Liver (tissue), 3 donors: ENCODE results near the gene RAD51B.
A peak's percentile ranks its signal among the peaks of the same experiment; 100 is the strongest.

ENCODE experiments used
- GABPA ChIP-seq, 2 donors: IDR thresholded peaks in 1 of 2; conservative IDR thresholded peaks in 1 of 2; 2 replicates each; pipeline ENCODE4 v1.6.1; 2016; ENCODE audit warnings: antibody characterized with exemption in 2 of 2, mild to moderate bottlenecking in 1 of 2, moderate library complexity in 1 of 2
- TAF1 ChIP-seq: conservative IDR thresholded peaks from 2 replicates; pipeline ENCODE4 v1.6.1; 2016; ENCODE audit warnings: antibody characterized with exemption, mild to moderate bottlenecking
- TF ChIP-seq, protein P1 (sequence below): IDR thresholded peaks from 2 replicates; pipeline ENCODE4 v1.6.1; 2016; ENCODE audit warnings: antibody characterized with exemption
- TF ChIP-seq, protein P2 (sequence below): fragments of 150-350 bp; IDR thresholded peaks from 2 replicates; pipeline ENCODE4 v1.5.1; 2017; ENCODE audit warnings: improper control_type of control experiment, low read depth, low read length; ENCODE audit not compliant: missing input control
- TF ChIP-seq, protein P3 (sequence below): IDR thresholded peaks from 2 replicates; pipeline ENCODE4 v1.6.1; 2016; ENCODE audit warnings: antibody characterized with exemption, mild to moderate bottlenecking
- donor health status: healthy.
- donor health status: healthy.

DNA sequence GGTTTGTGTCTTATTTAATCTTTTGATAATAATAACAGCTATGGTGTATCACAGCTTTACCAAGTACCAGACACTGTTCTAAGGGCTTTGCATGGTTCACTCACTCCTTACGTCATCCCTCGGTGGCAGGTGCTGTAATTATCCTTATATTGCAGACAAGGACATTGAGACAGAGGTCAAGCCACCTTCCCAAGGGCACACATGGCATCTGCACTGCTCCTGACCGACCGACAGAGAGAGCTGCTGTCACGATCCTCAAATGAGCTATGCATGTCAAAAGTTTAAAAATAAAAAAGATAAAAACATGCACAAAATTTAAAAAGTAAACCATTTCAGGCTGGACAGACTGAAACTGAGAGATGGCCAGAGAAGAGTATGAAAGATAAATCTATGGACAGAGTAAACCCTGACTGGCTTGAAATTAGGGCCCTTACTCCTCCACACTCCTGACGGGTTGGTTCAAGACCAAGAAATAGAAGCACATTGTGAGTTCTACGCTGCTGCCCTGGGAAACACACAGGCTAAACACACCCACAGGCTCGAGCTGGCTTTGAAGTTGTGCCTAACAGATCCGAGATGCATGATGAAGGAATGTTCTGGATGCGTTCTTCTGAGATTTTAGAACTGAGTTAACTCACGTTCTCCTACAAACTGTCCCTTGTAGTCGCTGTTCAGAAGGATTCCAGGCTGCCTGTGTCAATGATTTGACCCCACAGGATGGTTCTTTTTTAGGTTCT lies 704.6 kb downstream of the RAD51B start:
- TF ChIP-seq, protein P1, sequence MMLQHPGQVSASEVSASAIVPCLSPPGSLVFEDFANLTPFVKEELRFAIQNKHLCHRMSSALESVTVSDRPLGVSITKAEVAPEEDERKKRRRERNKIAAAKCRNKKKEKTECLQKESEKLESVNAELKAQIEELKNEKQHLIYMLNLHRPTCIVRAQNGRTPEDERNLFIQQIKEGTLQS: no peak
- TF ChIP-seq, protein P2, sequence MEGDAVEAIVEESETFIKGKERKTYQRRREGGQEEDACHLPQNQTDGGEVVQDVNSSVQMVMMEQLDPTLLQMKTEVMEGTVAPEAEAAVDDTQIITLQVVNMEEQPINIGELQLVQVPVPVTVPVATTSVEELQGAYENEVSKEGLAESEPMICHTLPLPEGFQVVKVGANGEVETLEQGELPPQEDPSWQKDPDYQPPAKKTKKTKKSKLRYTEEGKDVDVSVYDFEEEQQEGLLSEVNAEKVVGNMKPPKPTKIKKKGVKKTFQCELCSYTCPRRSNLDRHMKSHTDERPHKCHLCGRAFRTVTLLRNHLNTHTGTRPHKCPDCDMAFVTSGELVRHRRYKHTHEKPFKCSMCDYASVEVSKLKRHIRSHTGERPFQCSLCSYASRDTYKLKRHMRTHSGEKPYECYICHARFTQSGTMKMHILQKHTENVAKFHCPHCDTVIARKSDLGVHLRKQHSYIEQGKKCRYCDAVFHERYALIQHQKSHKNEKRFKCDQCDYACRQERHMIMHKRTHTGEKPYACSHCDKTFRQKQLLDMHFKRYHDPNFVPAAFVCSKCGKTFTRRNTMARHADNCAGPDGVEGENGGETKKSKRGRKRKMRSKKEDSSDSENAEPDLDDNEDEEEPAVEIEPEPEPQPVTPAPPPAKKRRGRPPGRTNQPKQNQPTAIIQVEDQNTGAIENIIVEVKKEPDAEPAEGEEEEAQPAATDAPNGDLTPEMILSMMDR: peak; percentile 28
- TF ChIP-seq TAF1 (no peak), GABPA (IDR thresholded peaks at IDR 0.05 in 1 of 2, conservative IDR thresholded peaks at IDR 0.05 in 1 of 2) (no peak)
- TF ChIP-seq, protein P3, sequence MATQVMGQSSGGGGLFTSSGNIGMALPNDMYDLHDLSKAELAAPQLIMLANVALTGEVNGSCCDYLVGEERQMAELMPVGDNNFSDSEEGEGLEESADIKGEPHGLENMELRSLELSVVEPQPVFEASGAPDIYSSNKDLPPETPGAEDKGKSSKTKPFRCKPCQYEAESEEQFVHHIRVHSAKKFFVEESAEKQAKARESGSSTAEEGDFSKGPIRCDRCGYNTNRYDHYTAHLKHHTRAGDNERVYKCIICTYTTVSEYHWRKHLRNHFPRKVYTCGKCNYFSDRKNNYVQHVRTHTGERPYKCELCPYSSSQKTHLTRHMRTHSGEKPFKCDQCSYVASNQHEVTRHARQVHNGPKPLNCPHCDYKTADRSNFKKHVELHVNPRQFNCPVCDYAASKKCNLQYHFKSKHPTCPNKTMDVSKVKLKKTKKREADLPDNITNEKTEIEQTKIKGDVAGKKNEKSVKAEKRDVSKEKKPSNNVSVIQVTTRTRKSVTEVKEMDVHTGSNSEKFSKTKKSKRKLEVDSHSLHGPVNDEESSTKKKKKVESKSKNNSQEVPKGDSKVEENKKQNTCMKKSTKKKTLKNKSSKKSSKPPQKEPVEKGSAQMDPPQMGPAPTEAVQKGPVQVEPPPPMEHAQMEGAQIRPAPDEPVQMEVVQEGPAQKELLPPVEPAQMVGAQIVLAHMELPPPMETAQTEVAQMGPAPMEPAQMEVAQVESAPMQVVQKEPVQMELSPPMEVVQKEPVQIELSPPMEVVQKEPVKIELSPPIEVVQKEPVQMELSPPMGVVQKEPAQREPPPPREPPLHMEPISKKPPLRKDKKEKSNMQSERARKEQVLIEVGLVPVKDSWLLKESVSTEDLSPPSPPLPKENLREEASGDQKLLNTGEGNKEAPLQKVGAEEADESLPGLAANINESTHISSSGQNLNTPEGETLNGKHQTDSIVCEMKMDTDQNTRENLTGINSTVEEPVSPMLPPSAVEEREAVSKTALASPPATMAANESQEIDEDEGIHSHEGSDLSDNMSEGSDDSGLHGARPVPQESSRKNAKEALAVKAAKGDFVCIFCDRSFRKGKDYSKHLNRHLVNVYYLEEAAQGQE: no peak
